ENCODE data around the gene CALCOCO1.
"Not testable (repeated sequence)": the region's sequence is repeated elsewhere in the genome, so short reads cannot be mapped to it uniquely, and the experiment has no call there.

The CALCOCO1 gene

DNA sequence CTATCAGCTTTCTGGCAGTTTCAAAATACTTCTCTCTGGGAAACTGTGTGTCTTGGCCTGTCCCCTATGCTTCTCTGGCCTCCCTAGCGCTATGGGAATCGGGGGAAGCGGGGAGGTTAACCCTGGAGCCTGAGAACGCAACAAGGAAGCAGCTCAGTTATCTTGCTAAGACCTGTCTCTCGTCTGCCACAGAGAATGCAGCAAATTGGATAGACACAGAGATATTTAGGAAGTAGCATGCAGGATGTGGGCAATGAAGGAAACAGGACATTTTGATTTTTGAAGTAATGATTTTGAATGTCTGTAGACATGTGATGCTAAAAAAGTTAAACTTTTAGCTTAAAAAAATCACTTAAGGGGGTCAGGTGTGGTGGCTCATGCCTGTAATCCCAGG is 6.6 kb upstream of the CALCOCO1 start:
- DNase-seq, result no peak

- no peak for DNase-seq
Measured at GRCh38 chr12:53733051-53733806, 6.0 kb upstream of the CALCOCO1 start.

DNA sequence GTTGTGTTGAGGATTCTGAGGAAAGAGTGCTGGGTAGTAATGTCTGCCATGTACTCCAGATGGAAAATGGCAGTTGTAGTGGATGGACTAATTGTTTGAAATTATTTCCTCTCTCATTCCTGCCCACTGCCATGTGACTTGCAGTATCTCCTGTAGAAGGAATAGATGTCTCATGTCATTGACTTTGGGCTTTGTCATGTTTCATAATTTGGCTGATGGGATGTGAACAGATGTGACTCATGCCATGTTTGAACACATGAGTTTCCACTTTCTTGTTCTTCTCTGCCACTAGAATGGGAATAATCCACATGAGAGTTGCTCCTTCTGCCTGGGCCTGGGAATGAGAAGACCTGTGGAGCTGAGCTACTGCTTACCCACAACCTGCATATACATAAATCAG is 2.4 kb upstream of the CALCOCO1 start:
- DNase-seq, result no peak

GRCh38 chr12:53728206-53728605 is 954 bp upstream of the CALCOCO1 start:
- DNase-seq, result no peak

DNA sequence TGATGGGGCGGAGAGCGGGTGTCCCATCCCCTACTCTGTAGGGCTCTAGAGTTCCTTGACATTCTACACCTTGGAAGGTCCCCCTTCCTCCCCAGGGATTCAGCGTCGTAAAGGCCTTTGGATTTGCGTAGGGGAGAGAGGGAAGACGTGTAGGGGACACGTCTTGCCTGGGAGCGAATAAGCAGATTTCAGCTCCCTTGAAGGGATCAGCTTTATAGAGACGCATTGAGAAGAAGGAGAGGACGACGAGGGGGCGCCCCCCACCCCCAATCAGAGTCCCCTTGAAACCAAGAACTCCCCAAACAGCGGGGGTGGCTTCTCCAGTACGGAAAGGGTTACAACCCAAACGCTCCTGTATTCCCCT is 324 bp downstream of the CALCOCO1 start:
- no peak for DNase-seq

DNA sequence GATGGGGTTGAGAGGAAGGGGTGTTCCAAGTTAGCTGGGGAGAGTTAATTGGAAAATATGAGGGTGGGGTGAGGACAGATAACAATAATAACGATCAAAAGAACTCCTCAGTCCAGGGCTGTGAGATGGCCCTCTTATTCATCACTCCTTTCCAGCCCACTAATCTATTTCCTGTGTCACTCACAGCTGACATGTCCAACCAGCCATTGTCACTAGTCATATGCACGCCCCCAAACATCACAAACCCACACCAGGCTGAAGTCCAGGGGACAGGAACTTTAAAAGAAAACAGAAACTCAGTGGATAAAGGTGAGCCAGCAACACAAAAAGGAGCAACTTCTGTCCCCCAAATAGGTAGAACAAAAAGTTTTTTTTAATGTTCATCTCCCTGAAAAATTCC is 911 bp downstream of the CALCOCO1 start:
- no peak for DNase-seq

GRCh38 chr12:53725824-53726223 is 1.4 kb downstream of the CALCOCO1 start:
- no peak for DNase-seq

- no peak for DNase-seq
Measured at GRCh38 chr12:53722450-53723041, 4.7 kb downstream of the CALCOCO1 start.

GRCh38 chr12:53720946-53721345 is 6.3 kb downstream of the CALCOCO1 start:
- no peak for DNase-seq

GRCh38 chr12:53719649-53720048 is 7.6 kb downstream of the CALCOCO1 start:
- DNase-seq, result no peak

DNA sequence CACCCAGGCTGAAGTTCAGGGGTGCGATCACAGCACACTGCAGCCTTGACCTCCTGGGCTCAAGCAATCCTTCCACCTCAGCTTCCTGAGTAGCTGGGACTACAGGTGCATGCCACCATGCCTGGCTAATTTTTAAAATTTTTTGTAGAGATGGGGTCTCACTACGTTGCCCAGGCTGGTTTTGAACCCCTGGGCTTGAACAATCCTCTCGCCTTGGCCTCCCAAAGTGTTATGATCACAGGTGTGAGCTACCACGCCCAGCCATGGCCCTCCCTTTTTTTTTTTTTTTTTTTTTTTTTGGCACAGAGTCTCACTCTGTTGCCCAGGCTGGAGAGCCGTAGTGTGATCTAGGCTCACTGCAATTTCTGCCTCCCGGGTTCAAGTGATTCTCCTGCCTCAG is 8.7 kb downstream of the CALCOCO1 start:
- DNase-seq, result not testable (repeated sequence)

DNA sequence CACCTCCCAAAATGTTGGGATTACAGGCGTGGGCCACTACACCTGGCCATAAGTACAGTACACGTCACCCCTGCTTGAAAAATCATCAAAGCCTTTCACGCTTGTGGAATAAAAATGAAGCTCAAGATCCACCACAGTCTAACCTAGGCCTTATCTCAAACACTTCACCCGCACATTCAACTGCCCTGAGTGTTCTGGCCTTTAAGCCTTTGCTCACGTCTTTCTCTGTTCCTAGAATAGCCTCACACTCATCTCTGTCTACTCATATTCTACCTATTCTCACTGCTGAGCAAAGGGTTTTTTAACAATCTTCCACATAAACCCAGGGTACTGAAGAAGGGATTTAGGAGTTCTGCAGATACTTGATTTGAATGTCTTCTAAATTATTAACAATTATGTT is 9.9 kb downstream of the CALCOCO1 start:
- no peak for DNase-seq

DNA sequence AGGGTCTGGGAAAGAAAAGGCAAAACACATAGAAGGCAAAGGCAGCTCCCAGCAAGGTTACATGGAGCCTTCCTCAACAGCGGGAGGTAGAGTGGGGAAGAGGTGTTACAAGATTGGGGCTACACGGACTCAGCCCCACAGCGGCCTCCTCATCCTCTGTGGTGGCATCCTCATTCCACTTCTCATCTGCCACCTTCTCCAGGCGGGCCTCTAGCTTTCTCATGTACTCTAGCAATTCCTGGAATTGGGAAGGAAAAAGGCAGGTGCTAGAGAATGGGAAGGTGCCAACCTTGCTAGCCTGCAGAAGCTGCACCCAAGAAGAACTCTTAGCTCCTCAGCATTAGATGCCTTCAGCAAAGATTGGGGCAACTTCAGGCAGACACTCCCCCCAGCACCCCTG is 13.2 kb downstream of the CALCOCO1 start:
- no peak for DNase-seq

- no peak for DNase-seq
Measured at GRCh38 chr12:53713516-53713915, 13.7 kb downstream of the CALCOCO1 start.

DNA sequence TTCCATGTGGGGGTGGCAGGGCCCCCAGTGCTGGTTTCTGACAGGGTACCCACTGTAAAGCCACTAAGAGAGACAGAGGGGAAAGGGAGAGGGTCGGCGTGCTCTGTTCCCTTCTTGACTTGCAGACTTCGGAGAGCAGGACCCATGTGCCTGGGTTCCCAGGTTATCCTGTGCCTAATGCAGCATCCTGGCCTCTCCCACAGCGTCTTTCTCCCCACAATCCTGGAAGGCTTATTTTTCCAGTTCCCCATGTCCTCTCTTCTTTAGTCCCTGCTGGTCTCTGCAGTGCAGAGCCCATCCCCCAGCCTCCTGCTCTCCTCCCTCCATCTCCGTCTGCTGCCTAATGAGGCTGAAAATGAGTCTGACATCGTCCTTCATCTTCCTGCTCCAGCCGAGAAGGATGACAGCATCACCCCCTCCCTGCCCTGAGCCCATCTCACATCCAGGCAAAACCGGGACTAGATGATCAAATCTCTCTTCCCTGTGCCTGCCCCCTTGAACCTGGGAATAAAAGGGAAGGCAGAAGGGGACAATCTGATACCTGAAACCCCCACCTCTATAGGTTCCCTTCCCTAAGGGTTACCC is 15.1 kb downstream of the CALCOCO1 start:
- DNase-seq, result no peak

- DNase-seq, result no peak
Measured at GRCh38 chr12:53710091-53710490, 17.2 kb downstream of the CALCOCO1 start.

DNA sequence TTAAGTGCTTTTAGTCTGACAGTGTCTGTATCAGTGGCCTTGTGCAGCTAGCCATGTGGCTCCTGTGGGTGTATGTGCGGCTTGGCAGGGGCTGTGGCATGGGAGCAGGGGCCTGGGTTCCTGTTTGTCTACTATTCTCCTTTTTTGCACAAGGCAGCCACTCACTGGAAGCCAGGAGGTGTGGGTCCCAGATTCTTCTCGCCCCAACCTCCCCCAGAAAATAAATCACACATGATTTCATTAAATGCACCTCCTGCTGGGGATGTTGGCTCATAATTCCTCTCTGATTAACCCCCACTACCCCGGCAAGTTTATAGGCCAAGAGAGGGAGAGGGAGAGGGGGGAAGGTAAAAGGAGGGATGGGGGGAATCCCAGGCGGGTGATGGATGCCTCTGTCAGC is 17.6 kb downstream of the CALCOCO1 start:
- DNase-seq, result no peak

DNA sequence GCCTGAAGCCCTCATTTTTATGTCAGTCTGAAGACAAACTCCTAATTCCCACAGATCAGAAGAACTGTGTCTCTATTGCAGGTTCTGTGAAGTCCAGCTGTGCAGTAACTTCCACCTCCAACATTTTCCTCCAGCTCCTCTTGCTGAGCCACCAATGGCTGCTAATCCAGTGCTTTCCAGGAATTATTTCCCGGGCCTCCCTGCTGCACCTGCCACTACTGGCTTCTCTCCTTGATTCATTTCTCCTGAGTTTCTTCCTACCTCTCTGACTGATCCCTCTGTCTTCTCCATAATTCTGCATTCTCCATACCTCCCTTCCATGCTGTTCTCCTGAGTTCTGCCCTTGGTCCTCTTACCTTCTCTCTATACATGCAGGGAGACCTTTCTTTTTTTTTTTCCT is 21.2 kb downstream of the CALCOCO1 start:
- no peak for DNase-seq

GRCh38 chr12:53703756-53704155 is 23.5 kb downstream of the CALCOCO1 start:
- no peak for DNase-seq

DNA sequence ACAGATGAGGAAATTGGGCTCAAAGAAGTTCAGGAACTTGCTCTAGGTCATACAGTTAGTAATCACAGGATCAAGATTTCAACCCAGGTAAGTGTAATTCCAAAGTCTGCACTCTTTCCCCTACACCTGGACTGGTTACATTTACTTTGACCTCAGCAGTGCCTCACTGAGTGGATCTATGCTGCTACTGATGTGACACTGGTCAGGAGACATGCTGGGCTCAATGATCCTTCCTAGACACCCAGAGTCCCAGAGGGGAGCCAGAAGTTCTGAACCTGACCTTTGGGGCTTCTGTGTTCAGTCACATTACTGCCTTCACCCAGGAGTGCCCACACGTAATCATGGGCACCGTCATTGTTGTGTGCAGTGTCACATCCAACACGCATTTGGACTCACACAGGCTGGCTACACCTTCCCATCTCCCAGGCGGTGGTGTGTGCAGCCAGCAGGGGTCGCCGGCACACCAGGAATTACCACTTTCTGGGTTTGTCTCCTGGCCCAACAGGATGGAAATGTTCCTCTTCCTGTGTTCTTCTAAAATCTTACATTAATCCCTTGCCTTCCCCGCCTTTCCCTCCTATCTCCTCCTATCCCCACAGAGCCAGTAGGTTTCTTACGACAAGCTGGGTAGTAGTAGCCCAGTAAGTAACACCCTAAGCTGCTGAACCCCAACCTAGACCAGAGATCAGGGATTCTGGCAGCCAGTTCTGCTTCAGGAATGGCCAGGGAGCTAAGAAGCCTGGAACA is 25.6 kb downstream of the CALCOCO1 start:
- peak; percentile 71 for DNase-seq

DNA sequence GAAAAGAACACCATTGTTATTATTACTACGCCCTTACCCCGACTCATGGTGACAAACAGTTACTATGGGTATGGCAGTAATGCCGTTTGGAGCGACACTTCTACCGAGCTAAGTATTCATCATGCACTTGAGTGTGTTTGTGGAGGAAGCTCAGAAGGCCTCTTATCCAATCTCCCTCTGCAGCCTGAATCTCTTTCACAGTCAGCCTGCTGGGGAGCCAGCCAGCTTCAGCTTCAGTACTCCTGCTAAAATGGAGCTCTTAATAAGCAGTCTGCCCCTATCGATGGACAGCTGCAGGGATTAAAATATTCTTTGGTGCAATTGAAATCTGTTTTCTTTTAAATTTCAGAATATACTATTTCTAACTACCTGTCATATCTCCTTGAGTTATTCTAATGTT is 26.7 kb downstream of the CALCOCO1 start:
- no peak for DNase-seq

DNA sequence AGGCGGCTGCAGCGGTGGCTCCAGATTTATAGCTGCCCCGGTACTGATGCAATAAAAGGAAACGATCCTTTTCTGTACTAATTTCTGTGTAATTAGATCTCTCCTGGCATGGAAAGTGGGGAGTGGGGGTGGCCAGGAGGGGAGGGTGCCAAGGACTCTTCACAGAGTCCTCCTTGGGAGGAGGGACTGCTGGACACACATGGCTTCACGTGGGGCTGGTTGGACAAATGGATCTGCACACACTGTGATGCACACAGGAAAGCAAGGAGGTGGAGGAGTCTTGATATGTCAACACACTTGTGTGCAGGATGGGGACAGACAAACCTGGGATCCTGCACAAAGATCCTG is 27.6 kb downstream of the CALCOCO1 start:
- DNase-seq, result no peak

GRCh38 chr12:53698948-53699677 is 28.1 kb downstream of the CALCOCO1 start:
- no peak for DNase-seq

Data from right kidney (tissue), 1 donor.